ENCODE data around the gene PSMB9. TPM values are rescaled to one million over a fixed set of nuclear protein-coding genes. Genes with fewer than 3 reads are reported as not detected.

PSMB9 gene
- total and polyA plus RNA-seq, 2 experiments from 2014 or later, result 2.8 to 5.5 TPM

DNA sequence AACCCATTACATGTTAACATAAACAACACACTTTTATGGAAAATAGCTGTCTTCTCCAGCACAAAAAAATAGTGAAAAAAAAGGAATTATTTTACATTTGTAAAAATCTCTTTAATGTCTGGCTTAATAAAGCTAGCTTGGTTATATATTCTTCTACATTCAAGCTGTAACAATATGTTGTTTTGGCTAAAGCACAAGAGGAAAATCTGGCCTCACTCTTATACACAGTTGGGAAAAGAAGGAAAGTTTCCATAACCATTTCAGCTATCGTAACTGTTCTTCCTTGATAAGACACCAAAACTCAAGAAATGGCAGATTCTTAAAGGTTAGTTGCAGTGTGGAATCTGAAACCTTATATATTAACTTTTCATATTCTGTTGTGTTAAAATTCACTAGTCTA is 44.8 kb upstream of the PSMB9 start (continued):
- no peak for TF ChIP-seq ZNF462 (CRISPR knock-in tag; IDR thresholded peaks at IDR 0.05)
- TF ChIP-seq NANOG (IDR thresholded peaks at IDR 0.05; ENCODE audit: borderline replicate concordance), result no peak
- TF ChIP-seq ETS1 (IDR thresholded peaks at IDR 0.05), result no peak
- TF ChIP-seq CTCF (conservative IDR thresholded peaks at IDR 0.05; ENCODE audit: low read depth in 2 of 2), result no peak
- no peak for TF ChIP-seq POLR2AphosphoS5 (IDR thresholded peaks at IDR 0.05; ENCODE audit: low read depth)
- no peak for TF ChIP-seq REST (IDR thresholded peaks at IDR 0.05; ENCODE audit: unreplicated experiment)
- no peak for TF ChIP-seq ZNF114 (CRISPR knock-in tag; IDR thresholded peaks at IDR 0.05)
- no peak for TF ChIP-seq ZNF331 (CRISPR knock-in tag; IDR thresholded peaks at IDR 0.05; ENCODE audit: low read depth)
